T-helper 1 cell treated with Interleukin-12 subunit alpha and Interleukin-12 subunit beta and Interleukin-4 antibody, amounts not matched to agents 30 μg/mL and 1 μg/mL, for 36 hours (primary cell): ENCODE results near the gene MLLT1.

Experiments used
- H3K27ac Mint-ChIP-seq: one replicate; pipeline ENCODE4 v1.8.0; 2021; ENCODE audit warnings: mild to moderate bottlenecking, mixed read lengths
- H3K27me3 Mint-ChIP-seq: one replicate; pipeline ENCODE4 v1.8.0; 2021; ENCODE audit warnings: low read depth, mixed read lengths
- H3K36me3 Mint-ChIP-seq: one replicate; pipeline ENCODE4 v1.8.0; 2021; ENCODE audit warnings: low read depth, mixed read lengths
- H3K4me1 Mint-ChIP-seq: one replicate; pipeline ENCODE4 v1.8.0; 2021; ENCODE audit warnings: low read depth, mixed read lengths
- H3K4me3 Mint-ChIP-seq: one replicate; pipeline ENCODE4 v1.8.0; 2021; ENCODE audit warnings: mild to moderate bottlenecking, moderate library complexity, mixed read lengths
- H3K9me3 Mint-ChIP-seq: one replicate; pipeline ENCODE4 v1.8.0; 2021; ENCODE audit warnings: mixed read lengths

The MLLT1 gene

GRCh38 chr19:6229216-6229913 lies 50.4 kb downstream of the MLLT1 start:
- Mint-ChIP-seq H3K9me3 (no peaks in the 10 kb centered on the region), H3K36me3 (peaks cover 5% of the 10 kb centered on the region), H3K4me1 (peaks cover 5% of the 10 kb centered on the region), H3K27ac (no peak overlapping the region), H3K4me3 (no peak overlapping the region), H3K27me3 (no peaks in the 10 kb centered on the region)

- Mint-ChIP-seq H3K27me3 (no peaks in the 10 kb centered on the region), H3K4me1 (peaks cover 5% of the 10 kb centered on the region), H3K4me3 (no peak overlapping the region), H3K27ac (no peak overlapping the region), H3K36me3 (peaks cover 5% of the 10 kb centered on the region), H3K9me3 (no peaks in the 10 kb centered on the region)
Observed at GRCh38 chr19:6228551-6229215, 51.1 kb downstream of the MLLT1 start.

- Mint-ChIP-seq H3K27me3 (no peaks in the 10 kb centered on the region), H3K36me3 (peaks cover 5% of the 10 kb centered on the region), H3K4me3 (no peak overlapping the region), H3K4me1 (peaks cover 5% of the 10 kb centered on the region), H3K27ac (no peak overlapping the region), H3K9me3 (no peaks in the 10 kb centered on the region)
Observed at GRCh38 chr19:6227936-6228325, 51.8 kb downstream of the MLLT1 start.

- H3K4me1 Mint-ChIP-seq: peaks cover 5% of the 10 kb centered on the region
- H3K4me3 Mint-ChIP-seq: no peak overlapping the region
- peaks cover 5% of the 10 kb centered on the region for H3K36me3 Mint-ChIP-seq
- no peaks in the 10 kb centered on the region for H3K27me3 Mint-ChIP-seq
- H3K27ac Mint-ChIP-seq: no peak overlapping the region
- no peaks in the 10 kb centered on the region for H3K9me3 Mint-ChIP-seq
Observed at GRCh38 chr19:6227156-6227935, 52.4 kb downstream of the MLLT1 start.

DNA sequence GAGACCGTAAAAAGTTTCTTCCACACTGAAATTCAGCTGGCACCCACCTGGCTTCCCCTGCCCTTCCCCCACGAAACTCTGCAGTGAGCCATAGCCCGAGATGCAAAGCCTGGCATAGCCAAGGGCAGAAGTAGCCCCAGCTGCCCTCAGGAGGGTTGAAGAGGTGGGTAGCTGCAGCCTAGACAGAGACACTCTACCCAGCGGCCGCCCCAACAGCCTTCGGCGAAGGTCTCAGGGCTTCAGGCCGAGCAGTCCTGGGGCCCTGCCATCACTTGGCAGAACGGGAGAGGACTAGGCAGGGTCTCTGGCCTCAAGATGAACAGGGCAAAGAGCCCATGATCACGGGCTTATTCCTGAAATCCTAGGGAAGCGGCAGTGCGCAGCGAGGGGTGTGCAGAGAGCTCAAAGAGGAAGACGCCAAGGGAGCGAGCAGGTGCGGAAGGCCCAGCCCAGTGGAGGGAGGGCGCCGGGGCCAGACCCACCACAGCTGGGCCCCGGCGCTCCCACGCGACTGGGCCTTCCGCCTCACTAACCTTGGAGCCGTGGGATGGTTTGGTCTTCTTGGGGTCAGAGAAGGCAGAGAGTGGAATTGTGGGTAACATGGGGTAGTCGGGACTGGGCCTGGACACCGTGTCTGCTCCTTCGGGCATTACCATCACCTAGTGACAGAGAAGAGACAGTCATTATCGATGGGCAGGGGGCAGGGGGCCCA lies 53.2 kb downstream of the MLLT1 start:
- Mint-ChIP-seq H3K36me3 (peaks cover 5% of the 10 kb centered on the region), H3K4me1 (peaks cover 5% of the 10 kb centered on the region), H3K27me3 (no peaks in the 10 kb centered on the region), H3K27ac (no peak overlapping the region), H3K4me3 (no peak overlapping the region), H3K9me3 (no peaks in the 10 kb centered on the region)

GRCh38 chr19:6226012-6226411 lies 53.8 kb downstream of the MLLT1 start:
- no peak overlapping the region for H3K27ac Mint-ChIP-seq
- peaks cover 5% of the 10 kb centered on the region for H3K36me3 Mint-ChIP-seq
- H3K9me3 Mint-ChIP-seq: no peaks in the 10 kb centered on the region
- H3K4me3 Mint-ChIP-seq: no peak overlapping the region
- H3K4me1 Mint-ChIP-seq: peaks cover 5% of the 10 kb centered on the region
- H3K27me3 Mint-ChIP-seq: no peaks in the 10 kb centered on the region

GRCh38 chr19:6225232-6225865 lies 54.4 kb downstream of the MLLT1 start:
- Mint-ChIP-seq H3K36me3 (peaks cover 5% of the 10 kb centered on the region), H3K27me3 (no peaks in the 10 kb centered on the region), H3K27ac (no peak overlapping the region), H3K4me1 (no peaks in the 10 kb centered on the region), H3K9me3 (no peaks in the 10 kb centered on the region), H3K4me3 (no peak overlapping the region)

GRCh38 chr19:6224308-6224675 lies 55.5 kb downstream of the MLLT1 start:
- Mint-ChIP-seq H3K27ac (no peak overlapping the region), H3K4me3 (no peak overlapping the region), H3K9me3 (no peaks in the 10 kb centered on the region), H3K36me3 (peaks cover 2% of the 10 kb centered on the region), H3K27me3 (no peaks in the 10 kb centered on the region), H3K4me1 (no peaks in the 10 kb centered on the region)

GRCh38 chr19:6223461-6224307 lies 56.1 kb downstream of the MLLT1 start:
- Mint-ChIP-seq H3K9me3 (no peaks in the 10 kb centered on the region), H3K36me3 (peaks cover 2% of the 10 kb centered on the region), H3K4me1 (no peaks in the 10 kb centered on the region), H3K27ac (no peak overlapping the region), H3K4me3 (no peak overlapping the region), H3K27me3 (no peaks in the 10 kb centered on the region)

DNA sequence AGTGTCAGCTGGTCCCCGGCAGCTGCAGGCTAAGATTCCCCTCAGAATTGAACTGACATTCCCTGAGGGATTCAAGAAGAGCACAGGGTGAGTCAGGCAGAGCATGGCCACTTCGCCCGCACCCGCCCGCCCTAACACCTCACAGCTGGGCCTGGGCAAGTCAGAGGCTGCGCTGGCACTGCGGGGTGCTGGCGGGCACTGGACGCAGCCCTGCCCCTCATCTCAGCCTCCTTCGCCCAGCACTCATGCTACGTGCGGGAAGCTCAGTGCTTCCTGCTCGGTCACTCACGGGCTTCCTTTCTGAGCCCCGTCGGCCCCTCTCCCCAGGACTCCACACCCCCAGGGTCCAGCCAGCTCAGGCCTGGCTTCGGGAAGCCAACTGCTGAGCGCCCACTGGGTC lies 56.9 kb downstream of the MLLT1 start:
- Mint-ChIP-seq H3K27ac (no peak overlapping the region), H3K9me3 (no peaks in the 10 kb centered on the region), H3K4me1 (no peaks in the 10 kb centered on the region), H3K36me3 (peaks cover 2% of the 10 kb centered on the region), H3K4me3 (no peak overlapping the region), H3K27me3 (no peaks in the 10 kb centered on the region)

DNA sequence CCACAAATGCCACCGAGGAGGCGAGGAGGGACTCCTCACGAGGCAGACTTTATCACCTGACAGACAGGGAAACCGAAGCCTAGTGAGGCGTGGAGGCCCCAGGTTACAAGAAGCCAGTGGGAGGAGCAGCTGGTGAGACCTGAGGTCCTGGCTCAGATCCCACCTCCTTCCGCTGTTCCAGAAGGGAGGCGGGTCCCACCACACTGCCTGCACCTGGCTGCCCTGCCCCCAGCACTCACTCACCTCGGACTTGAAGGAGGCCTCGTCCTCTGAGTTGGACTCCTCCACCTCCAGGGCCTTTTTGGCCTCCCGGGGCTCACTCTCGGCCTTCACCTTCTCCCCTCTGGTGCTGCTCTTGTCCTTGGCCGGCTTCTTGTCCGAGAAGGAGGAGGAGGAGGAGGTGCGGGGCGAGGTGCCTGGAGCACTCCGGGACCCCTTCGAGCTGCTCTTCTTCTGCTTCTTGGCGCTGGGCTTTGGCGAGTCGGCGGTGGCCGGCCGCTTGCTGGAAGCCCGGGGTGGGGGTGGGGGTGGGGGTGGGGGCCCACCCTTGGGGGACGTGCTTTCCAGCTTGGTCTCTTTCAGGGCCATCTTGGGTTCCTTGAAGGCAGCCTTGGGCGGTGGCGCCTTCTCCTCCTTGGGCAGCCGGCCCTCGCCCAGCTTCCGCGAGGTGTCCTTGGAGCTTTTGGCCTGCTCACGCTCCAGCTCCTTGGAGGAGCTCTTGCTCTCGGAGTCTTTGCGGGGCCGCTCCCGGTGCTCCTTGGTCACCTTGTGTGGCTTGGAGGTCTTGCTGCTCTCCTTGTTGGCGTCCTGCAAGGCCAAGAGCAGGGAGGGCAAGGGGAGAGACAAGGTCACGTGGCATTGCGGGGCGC lies 57.7 kb downstream of the MLLT1 start:
- H3K9me3 Mint-ChIP-seq: no peaks in the 10 kb centered on the region
- peaks cover 2% of the 10 kb centered on the region for H3K36me3 Mint-ChIP-seq
- H3K4me1 Mint-ChIP-seq: no peaks in the 10 kb centered on the region
- no peak overlapping the region for H3K27ac Mint-ChIP-seq
- H3K4me3 Mint-ChIP-seq: no peak overlapping the region
- no peaks in the 10 kb centered on the region for H3K27me3 Mint-ChIP-seq

DNA sequence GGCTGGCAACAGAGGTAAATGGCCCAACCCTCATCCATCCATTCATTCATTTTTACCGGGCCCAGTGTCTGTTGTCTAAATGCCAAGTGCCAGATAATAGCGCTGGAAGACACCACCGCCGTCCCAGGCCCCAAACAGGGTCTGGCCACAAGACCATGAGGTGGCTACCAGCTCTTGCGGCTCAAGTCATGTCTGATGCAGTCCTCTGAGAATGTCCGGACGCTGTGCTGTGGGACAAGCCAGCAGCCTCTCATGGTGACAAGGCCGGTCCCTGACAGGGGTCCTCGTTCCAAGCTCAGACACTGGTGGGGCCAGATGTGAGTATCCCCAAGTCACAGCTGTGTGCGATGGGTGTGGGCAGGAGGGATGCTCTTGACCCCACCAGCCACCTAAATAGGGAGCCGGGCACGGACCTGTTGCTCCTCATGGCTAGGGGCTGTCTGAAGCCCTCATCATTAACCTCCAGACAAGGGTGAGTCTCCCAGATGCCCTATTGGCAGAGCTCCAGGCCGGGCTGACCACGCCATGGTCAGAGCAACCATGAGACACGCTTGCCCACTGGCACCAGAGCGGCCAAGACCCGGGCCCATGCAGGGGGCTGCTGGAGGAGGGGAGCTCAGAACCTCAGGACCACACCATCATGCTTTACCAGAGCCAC lies 58.4 kb downstream of the MLLT1 start:
- no peaks in the 10 kb centered on the region for H3K4me1 Mint-ChIP-seq
- no peaks in the 10 kb centered on the region for H3K9me3 Mint-ChIP-seq
- no peaks in the 10 kb centered on the region for H3K27me3 Mint-ChIP-seq
- peaks cover 2% of the 10 kb centered on the region for H3K36me3 Mint-ChIP-seq
- no peak overlapping the region for H3K4me3 Mint-ChIP-seq
- no peak overlapping the region for H3K27ac Mint-ChIP-seq
